ENCODE data around the gene OR56A1. TPM values are rescaled to one million over a fixed set of nuclear protein-coding genes. Genes with fewer than 3 reads are reported as not detected.

OR56A1 gene
- total and polyA plus RNA-seq, 2 donors (not counting 1 experiment from before 2014, with no cell fraction given) = not detected

GRCh38 chr11:5983443-5983842 is 47.1 kb downstream of the OR56A1 start:
- peaks cover 0 to 4% (median 3%) of the 10 kb centered on the region in 3 donors for H3K9me3 ChIP-seq (ENCODE audit: control extremely low read depth in 1 of 3, control insufficient read depth in 2 of 3, insufficient read depth in 1 of 3, low read length in 2 of 3)
- peaks cover 4% of the 10 kb centered on the region for H3K9me3 Mint-ChIP-seq (ENCODE audit: insufficient read depth)
- H3K27me3 ChIP-seq (replicated peaks in 1 of 4; ENCODE audit: control extremely low read depth in 1 of 4, control insufficient read depth in 3 of 4, insufficient read depth in 4 of 4, low read length in 3 of 4) = no peaks in the 10 kb centered on the region
- peaks cover 17% of the 10 kb centered on the region for H3K27me3 Mint-ChIP-seq
- DNase-seq (no peak), ATAC-seq (ENCODE audit: low read depth) (no peak)
- TF ChIP-seq CTCF (IDR thresholded peaks at IDR 0.05) = no peak
- TF ChIP-seq EZH2 (IDR thresholded peaks at IDR 0.05; ENCODE audit: borderline replicate concordance, insufficient read depth, low read depth, low read length, poor library complexity, severe bottlenecking) = no peak
- H3K9ac ChIP-seq (ENCODE audit: low read length) = no peak overlapping the region
- no peak overlapping the region for H3K4me3 Mint-ChIP-seq
- H3K4me2 ChIP-seq (replicated peaks; ENCODE audit: low read depth, low read length, poor library complexity, severe bottlenecking) = no peak overlapping the region
- WGBS (ENCODE audit: insufficient coverage) = no CpG with 5 or more reads among the region's 1 CpG
- H2AFZ ChIP-seq (ENCODE audit: insufficient read depth, low read depth, low read length, poor library complexity, severe bottlenecking) = no peak overlapping the region
- no peak overlapping the region for H3K27ac Mint-ChIP-seq
- CTCF ChIA-PET = no interaction called here
- no peaks in the 10 kb centered on the region for H3K4me1 ChIP-seq (ENCODE audit: control insufficient read depth in 2 of 2, insufficient read depth in 2 of 2, low read length in 2 of 2)
- POLR2A ChIA-PET = no interaction called here
- H3K27ac ChIP-seq (ENCODE audit: low read length in 2 of 2) = no peak overlapping the region
- no peaks in the 10 kb centered on the region for H3K4me1 Mint-ChIP-seq
- no peaks in the 10 kb centered on the region for H3K36me3 ChIP-seq (replicated peaks in 1 of 2; ENCODE audit: control extremely low read depth in 1 of 2, control insufficient read depth in 1 of 2, extremely low read depth in 1 of 2, insufficient read depth in 2 of 2, low read length in 1 of 2)
- no peaks in the 10 kb centered on the region for H4K20me1 ChIP-seq (ENCODE audit: control insufficient read depth, insufficient read depth, low read length, poor library complexity, severe bottlenecking)
- H3K79me2 ChIP-seq (ENCODE audit: control insufficient read depth, insufficient read depth, low read length) = no peaks in the 10 kb centered on the region
- intact Hi-C loops (cut with micrococcal nuclease) = no loop called here
- no peak overlapping the region for H3K4me3 ChIP-seq (ENCODE audit: control extremely low read depth in 1 of 5, extremely low read depth in 1 of 5, insufficient read depth in 1 of 5, low read depth in 2 of 5, low read length in 4 of 5)

GRCh38 chr11:5973530-5973929 is 57.0 kb downstream of the OR56A1 start:
- no peaks in the 10 kb centered on the region for H4K20me1 ChIP-seq (ENCODE audit: control insufficient read depth, insufficient read depth, low read length, poor library complexity, severe bottlenecking)
- ATAC-seq (ENCODE audit: low read depth) (no peak), DNase-seq (no peak)
- ChIA-PET POLR2A (no interaction called here), CTCF (no interaction called here)
- H2AFZ ChIP-seq (ENCODE audit: insufficient read depth, low read depth, low read length, poor library complexity, severe bottlenecking) = no peak overlapping the region
- Mint-ChIP-seq H3K4me3 (no peak overlapping the region), H3K27ac (no peak overlapping the region), H3K27me3 (no peaks in the 10 kb centered on the region), H3K4me1 (no peaks in the 10 kb centered on the region), H3K9me3 (ENCODE audit: insufficient read depth) (peaks cover 4% of the 10 kb centered on the region)
- no peaks in the 10 kb centered on the region for H3K4me1 ChIP-seq (ENCODE audit: control insufficient read depth in 2 of 2, insufficient read depth in 2 of 2, low read length in 2 of 2)
- TF ChIP-seq CTCF (IDR thresholded peaks at IDR 0.05) = no peak
- TF ChIP-seq EZH2 (IDR thresholded peaks at IDR 0.05; ENCODE audit: borderline replicate concordance, insufficient read depth, low read depth, low read length, poor library complexity, severe bottlenecking) = no peak
- no peak overlapping the region for H3K4me2 ChIP-seq (replicated peaks; ENCODE audit: low read depth, low read length, poor library complexity, severe bottlenecking)
- no peak overlapping the region for H3K9ac ChIP-seq (ENCODE audit: low read length)
- no peak overlapping the region for H3K27ac ChIP-seq (ENCODE audit: low read length in 2 of 2)
- no peaks in the 10 kb centered on the region for H3K27me3 ChIP-seq (replicated peaks in 1 of 4; ENCODE audit: control extremely low read depth in 1 of 4, control insufficient read depth in 3 of 4, insufficient read depth in 4 of 4, low read length in 3 of 4)
- no peaks in the 10 kb centered on the region for H3K9me3 ChIP-seq (ENCODE audit: control extremely low read depth in 1 of 3, control insufficient read depth in 2 of 3, insufficient read depth in 1 of 3, low read length in 2 of 3)
- no CpG with 5 or more reads among the region's 1 CpG for WGBS (ENCODE audit: insufficient coverage)
- H3K79me2 ChIP-seq (ENCODE audit: control insufficient read depth, insufficient read depth, low read length) = no peaks in the 10 kb centered on the region
- intact Hi-C loops (cut with micrococcal nuclease) = no loop called here
- H3K4me3 ChIP-seq (ENCODE audit: control extremely low read depth in 1 of 5, extremely low read depth in 1 of 5, insufficient read depth in 1 of 5, low read depth in 2 of 5, low read length in 4 of 5) = no peak overlapping the region
- H3K36me3 ChIP-seq (replicated peaks in 1 of 2; ENCODE audit: control extremely low read depth in 1 of 2, control insufficient read depth in 1 of 2, extremely low read depth in 1 of 2, insufficient read depth in 2 of 2, low read length in 1 of 2) = no peaks in the 10 kb centered on the region

Small RNAs within 50 kb of the gene (small RNA-seq; reads per million reads assigned to genes)
- gene RNA5SP329 (ENCODE audit: insufficient read length, low read depth, low replicate concordance) = not detected

Other genes starting within 250 kb of the OR56A1 start
- gene OR52N5, start 247.4 kb downstream of the OR56A1 start, total RNA-seq = not detected in 2 replicates
- not detected in 2 replicates for gene OR52N5, start 247.4 kb downstream of the OR56A1 start, polyA plus RNA-seq
- not detected in 2 replicates for gene OR52N1, start 239.5 kb downstream of the OR56A1 start, total RNA-seq
- not detected in 2 replicates for gene OR52N1, start 239.5 kb downstream of the OR56A1 start, polyA plus RNA-seq
- gene OR52N2, start 221.8 kb downstream of the OR56A1 start, total RNA-seq = not detected in 2 replicates
- 1.00 TPM in 1 of 2 replicates, not detected in the other for gene OR52N2, start 221.8 kb downstream of the OR56A1 start, polyA plus RNA-seq
- gene OR52E6, start 188.9 kb downstream of the OR56A1 start, total RNA-seq = not detected in 2 replicates
- not detected in 2 replicates for gene OR52E6, start 188.9 kb downstream of the OR56A1 start, polyA plus RNA-seq
- gene OR52E8, start 173.1 kb downstream of the OR56A1 start, total RNA-seq = not detected in 2 replicates
- gene OR52E8, start 173.1 kb downstream of the OR56A1 start, polyA plus RNA-seq = not detected in 2 replicates
- not detected in 2 replicates for gene OR52E4, start 150.1 kb downstream of the OR56A1 start, total RNA-seq
- not detected in 2 replicates for gene OR52E4, start 150.1 kb downstream of the OR56A1 start, polyA plus RNA-seq
- not detected in 2 replicates for gene OR52E5, start 137.6 kb downstream of the OR56A1 start, total RNA-seq
- not detected in 2 replicates for gene OR52E5, start 137.6 kb downstream of the OR56A1 start, polyA plus RNA-seq
- not detected in 2 replicates for gene OR56A3, start 88.5 kb downstream of the OR56A1 start, total RNA-seq
- not detected in 2 replicates for gene OR56A3, start 88.5 kb downstream of the OR56A1 start, polyA plus RNA-seq
- gene OR56A5, start 62.3 kb downstream of the OR56A1 start, total RNA-seq = not detected in 2 replicates
- gene OR56A5, start 62.3 kb downstream of the OR56A1 start, polyA plus RNA-seq = not detected in 2 replicates
- gene OR52L1, start 43.8 kb downstream of the OR56A1 start, total RNA-seq = not detected in 2 replicates
- not detected in 2 replicates for gene OR52L1, start 43.8 kb downstream of the OR56A1 start, polyA plus RNA-seq
- gene OR56A4, start 23.8 kb downstream of the OR56A1 start, total RNA-seq = 0.07 and 0.17 TPM in 2 replicates
- gene OR56A4, start 23.8 kb downstream of the OR56A1 start, polyA plus RNA-seq = not detected in 2 replicates
- not detected in 2 replicates for gene OR56B4, start 76.9 kb upstream of the OR56A1 start, total RNA-seq
- not detected in 2 replicates for gene OR56B4, start 76.9 kb upstream of the OR56A1 start, polyA plus RNA-seq
- not detected in 2 replicates for gene OR52B2, start 139.6 kb upstream of the OR56A1 start, total RNA-seq
- gene OR52B2, start 139.6 kb upstream of the OR56A1 start, polyA plus RNA-seq = 0.20 TPM in 1 of 2 replicates, not detected in the other
- not detected in 2 replicates for gene OR52W1, start 168.5 kb upstream of the OR56A1 start, total RNA-seq
- not detected in 2 replicates for gene OR52W1, start 168.5 kb upstream of the OR56A1 start, polyA plus RNA-seq
- gene C11orf42, start 174.8 kb upstream of the OR56A1 start, total RNA-seq = not detected in 2 replicates
- gene C11orf42, start 174.8 kb upstream of the OR56A1 start, polyA plus RNA-seq = not detected in 2 replicates
- gene FHIP1B, start 203.9 kb upstream of the OR56A1 start, total RNA-seq = 44.1 and 48.3 TPM in 2 replicates
- gene FHIP1B, start 203.9 kb upstream of the OR56A1 start, polyA plus RNA-seq = 17.1 and 37.1 TPM in 2 replicates
- gene CNGA4, start 208.3 kb upstream of the OR56A1 start, total RNA-seq = 0.22 and 0.79 TPM in 2 replicates
- gene CNGA4, start 208.3 kb upstream of the OR56A1 start, polyA plus RNA-seq = 0.40 and 1.9 TPM in 2 replicates
- gene CCKBR, start 229.1 kb upstream of the OR56A1 start, total RNA-seq = not detected in 2 replicates
- not detected in 2 replicates for gene CCKBR, start 229.1 kb upstream of the OR56A1 start, polyA plus RNA-seq